ENCODE measurements around the gene SOCS7. TPM values are rescaled to one million over a fixed set of nuclear protein-coding genes. Genes with fewer than 3 reads are reported as not detected.

SOCS7 gene
- total and polyA plus RNA-seq, 11 donors, result 5.1 to 19.2 (median 14.0) TPM

DNA sequence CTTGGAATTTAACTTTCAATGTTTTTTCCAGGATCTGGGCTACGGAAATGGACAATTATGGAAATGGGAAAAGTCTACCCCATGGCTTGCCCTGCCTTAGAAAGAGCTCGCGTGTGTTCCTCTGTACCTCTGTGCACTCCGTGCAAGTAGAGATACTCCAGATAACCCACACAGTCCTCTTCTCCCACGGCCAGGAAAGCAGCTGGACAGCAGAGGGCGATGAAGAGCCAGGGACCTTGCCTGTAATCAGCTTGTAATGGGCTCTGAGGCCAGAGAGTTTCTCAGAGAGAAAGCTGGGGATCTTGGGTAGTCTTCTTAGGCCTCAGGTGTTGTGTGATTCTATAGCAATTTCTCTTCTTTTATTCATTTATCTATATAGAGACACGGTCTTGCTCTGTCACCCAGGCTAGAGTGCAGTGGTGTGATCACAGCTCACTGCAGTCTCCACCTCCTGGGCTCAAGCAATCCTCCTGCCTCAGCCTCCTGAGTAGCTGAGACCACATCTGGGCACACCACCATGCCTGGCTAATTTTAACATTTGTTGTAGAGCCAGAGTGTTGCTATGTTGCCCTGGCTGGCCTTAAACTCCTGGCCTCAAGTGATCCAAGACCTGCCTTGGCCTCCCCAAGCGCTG lies 2.4 kb upstream of the SOCS7 start:
- H3K36me3 ChIP-seq, result no peaks in the 10 kb centered on the region
- peak overlapping the region in 1 of 12 donors; percentile 58 for H3K27ac ChIP-seq
- 15 to 17% (median 16%) methylated on average over 8 of the region's 8 CpGs for WGBS, 4 donors
- DNase-seq (peak; percentile 78 to 89 (median 82)), ATAC-seq (peak; percentile 33 to 60 (median 48))
- H3K4me3 ChIP-seq, result no peak overlapping the region
- peaks cover 0 to 21% (median 15%) of the 10 kb centered on the region in 12 donors for H3K4me1 ChIP-seq
- intact Hi-C loops (cut with DNase I), result loop anchor here (1.0 to 10.0 kb wide), 6 partner anchors 33 to 316 kb away; no protein-coding TSS in a partner anchor
- no peak for TF ChIP-seq POLR2A (IDR thresholded peaks at IDR 0.05)
- peak; percentile 84 to 94 (median 91) for TF ChIP-seq CTCF (IDR thresholded peaks at IDR 0.05)
- H3K27me3 ChIP-seq, result no peaks in the 10 kb centered on the region
- no peaks in the 10 kb centered on the region for H3K9me3 ChIP-seq

DNA sequence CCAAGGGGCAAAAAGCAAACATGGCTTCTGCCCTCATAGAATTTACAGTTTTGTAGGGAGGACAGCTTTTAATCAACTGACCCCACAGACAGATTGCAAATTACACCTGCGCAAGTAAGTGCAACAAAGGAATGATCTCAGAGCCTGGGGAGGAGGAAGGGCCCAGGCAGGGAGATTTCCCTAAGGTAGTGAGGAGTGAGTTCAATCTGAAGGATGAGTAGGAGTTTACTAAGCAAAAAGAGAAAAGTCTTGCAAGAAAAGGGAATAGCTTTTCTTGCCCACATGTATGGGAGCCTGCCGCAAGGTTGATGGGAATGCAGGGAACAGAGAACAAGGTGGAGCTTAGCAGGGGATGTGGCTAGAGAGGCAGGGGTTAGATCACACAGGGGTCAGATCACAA lies 1.6 kb upstream of the SOCS7 start:
- no peak for DNase-seq
- Histone ChIP-seq H3K4me1 (peaks cover 0 to 30% (median 20%) of the 10 kb centered on the region in 12 donors), H3K27me3 (no peaks in the 10 kb centered on the region), H3K36me3 (no peaks in the 10 kb centered on the region), H3K4me3 (no peak overlapping the region), H3K27ac (peak overlapping the region in 1 of 12 donors; percentile 58), H3K9me3 (no peaks in the 10 kb centered on the region)
- no peak for ATAC-seq
- intact Hi-C loops (cut with DNase I), result loop anchor here in 4 of 10 donors (5.0 to 10.0 kb wide), 3 partner anchors 125 to 137 kb away; no protein-coding TSS in a partner anchor
- 91 to 98% (median 95%) methylated on average over 2 of the region's 2 CpGs for whole genome bisulfite sequencing, 4 donors
- TF ChIP-seq CTCF (IDR thresholded peaks at IDR 0.05) (no peak), POLR2A (IDR thresholded peaks at IDR 0.05) (no peak)

DNA sequence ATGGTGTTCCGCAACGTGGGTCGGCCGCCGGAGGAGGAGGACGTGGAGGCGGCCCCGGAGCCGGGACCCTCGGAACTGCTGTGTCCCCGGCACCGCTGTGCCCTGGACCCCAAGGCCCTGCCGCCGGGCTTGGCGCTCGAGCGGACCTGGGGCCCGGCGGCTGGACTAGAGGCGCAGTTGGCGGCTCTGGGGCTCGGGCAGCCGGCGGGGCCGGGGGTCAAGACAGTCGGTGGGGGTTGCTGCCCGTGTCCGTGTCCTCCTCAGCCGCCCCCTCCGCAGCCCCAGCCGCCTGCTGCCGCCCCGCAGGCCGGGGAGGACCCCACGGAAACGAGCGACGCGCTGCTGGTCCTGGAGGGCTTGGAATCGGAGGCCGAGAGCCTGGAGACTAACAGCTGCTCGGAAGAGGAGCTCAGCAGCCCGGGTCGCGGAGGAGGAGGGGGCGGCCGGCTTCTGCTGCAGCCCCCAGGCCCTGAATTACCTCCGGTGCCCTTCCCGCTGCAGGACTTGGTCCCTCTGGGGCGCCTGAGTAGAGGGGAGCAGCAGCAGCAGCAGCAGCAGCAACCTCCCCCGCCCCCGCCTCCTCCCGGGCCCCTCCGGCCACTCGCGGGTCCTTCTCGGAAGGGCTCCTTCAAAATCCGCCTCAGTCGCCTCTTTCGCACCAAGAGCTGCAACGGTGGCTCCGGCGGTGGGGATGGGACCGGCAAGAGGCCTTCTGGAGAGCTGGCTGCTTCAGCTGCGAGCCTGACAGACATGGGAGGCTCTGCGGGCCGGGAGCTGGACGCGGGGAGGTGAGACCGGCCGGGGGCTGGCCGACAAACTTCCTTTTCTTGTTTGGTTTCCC lies 821 bp downstream of the SOCS7 start:
- peak overlapping the region; percentile 30 to 93 (median 86) for H3K27ac ChIP-seq
- DNase-seq, result peak; percentile 25 to 66 (median 39)
- H3K4me1 ChIP-seq, result peaks cover 0 to 54% (median 36%) of the 10 kb centered on the region in 12 donors
- no peaks in the 10 kb centered on the region for H3K36me3 ChIP-seq
- TF ChIP-seq POLR2A (IDR thresholded peaks at IDR 0.05) (no peak), CTCF (IDR thresholded peaks at IDR 0.05) (no peak)
- H3K4me3 ChIP-seq, result peak overlapping the region; percentile 64 to 97 (median 89)
- WGBS, 4 donors, result 0 to 1% (median 0%) methylated on average over 12 to 72 of the region's 72 CpGs
- no peaks in the 10 kb centered on the region for H3K9me3 ChIP-seq
- peak in 2 of 4 donors; percentile 9 to 21 for ATAC-seq
- intact Hi-C loops (cut with DNase I), result loop anchor here in 4 of 10 donors (5.0 to 10.0 kb wide), 3 partner anchors 122 to 135 kb away; no protein-coding TSS in a partner anchor
- no peaks in the 10 kb centered on the region for H3K27me3 ChIP-seq

All from heart left ventricle (tissue), 16 donors.